Liver (tissue), 9 donors: ENCODE data around the gene LMCD1. TPM values are rescaled to one million over a fixed set of nuclear protein-coding genes. Genes with fewer than 3 reads are reported as not detected.

Source experiments
- DNase-seq: peaks from one replicate; pipeline ENCODE4 v3.0.0-alpha.2; 2017; ENCODE audit warnings: low spot score
- H3K27ac ChIP-seq, 2 donors: one replicate each; pipeline ENCODE4 v1.7.0; 2013; ENCODE audit warnings: inconsistent platforms in 2 of 2, low read length in 2 of 2, control low read depth in 1 of 2, low read depth in 1 of 2, mild to moderate bottlenecking in 1 of 2
- H3K27me3 ChIP-seq, 4 donors: one replicate each; pipeline versions ENCODE4 v1.6.1 to v1.7.0; 2013; ENCODE audit warnings: low read length in 3 of 4, inconsistent platforms in 1 of 4, mild to moderate bottlenecking in 1 of 4, moderate library complexity in 1 of 4; ENCODE audit not compliant: control insufficient read depth in 4 of 4, insufficient read depth in 4 of 4
- H3K36me3 ChIP-seq, 4 donors: one replicate each; pipeline versions ENCODE4 v1.6.1 to v1.7.0; 2013; ENCODE audit warnings: low read length in 3 of 4, mild to moderate bottlenecking in 3 of 4, low read depth in 1 of 4, moderate library complexity in 1 of 4; ENCODE audit not compliant: control insufficient read depth in 4 of 4, insufficient read depth in 3 of 4
- H3K4me1 ChIP-seq, 4 donors: one replicate each; pipeline versions ENCODE4 v1.6.1 to v1.7.0; 2013; ENCODE audit warnings: low read length in 3 of 4, mild to moderate bottlenecking in 3 of 4, moderate library complexity in 1 of 4; ENCODE audit not compliant: control insufficient read depth in 4 of 4, insufficient read depth in 4 of 4
- H3K4me3 ChIP-seq, 3 donors: one replicate each; pipeline versions ENCODE4 v1.6.1 to v1.7.0; 2013; ENCODE audit warnings: low read length in 3 of 3, control low read depth in 1 of 3, low read depth in 1 of 3, mild to moderate bottlenecking in 1 of 3
- H3K9ac ChIP-seq, 2 donors: one replicate each; pipeline ENCODE4 v1.7.0; 2013; ENCODE audit warnings: low read length in 2 of 2, mild to moderate bottlenecking in 2 of 2, moderate library complexity in 2 of 2, control low read depth in 1 of 2, low read depth in 1 of 2
- H3K9me3 ChIP-seq, 4 donors: one replicate each; pipeline versions ENCODE4 v1.6.1 to v1.7.0; 2013; ENCODE audit warnings: low read length in 3 of 4; ENCODE audit not compliant: control insufficient read depth in 4 of 4
- ATF3 ChIP-seq: IDR thresholded peaks from 2 replicates; pipeline ENCODE4 v1.6.1; 2016; ENCODE audit warnings: antibody characterized with exemption
- CTCF ChIP-seq: fragments of 150-350 bp; IDR thresholded peaks from 2 replicates; pipeline ENCODE4 v1.5.1; 2017; ENCODE audit warnings: improper control_type of control experiment, low read depth, low read length; ENCODE audit not compliant: missing input control
- FOXA1 ChIP-seq: IDR thresholded peaks from 2 replicates; pipeline ENCODE4 v1.6.1; 2016; ENCODE audit warnings: antibody characterized with exemption
- GABPA ChIP-seq, 2 donors: IDR thresholded peaks in 1 of 2; conservative IDR thresholded peaks in 1 of 2; 2 replicates each; pipeline ENCODE4 v1.6.1; 2016; ENCODE audit warnings: antibody characterized with exemption in 2 of 2, mild to moderate bottlenecking in 1 of 2, moderate library complexity in 1 of 2
- HNF4A ChIP-seq, 2 donors: conservative IDR thresholded peaks; 2 replicates each; pipeline ENCODE4 v1.6.1; 2016; ENCODE audit warnings: antibody characterized with exemption in 2 of 2, mild to moderate bottlenecking in 2 of 2
- HNF4G ChIP-seq: IDR thresholded peaks from 2 replicates; pipeline ENCODE4 v1.6.1; 2016; ENCODE audit warnings: antibody characterized with exemption
- JUND ChIP-seq, 2 donors: IDR thresholded peaks; 2 replicates each; pipeline ENCODE4 v1.6.1; 2016; ENCODE audit warnings: antibody characterized with exemption in 2 of 2
- NR2F2 ChIP-seq: IDR thresholded peaks from 2 replicates; pipeline ENCODE4 v1.6.1; 2016; ENCODE audit warnings: antibody characterized with exemption
- RAD21 ChIP-seq, 2 donors: IDR thresholded peaks; 2 replicates each; pipeline ENCODE4 v1.6.1; 2016; ENCODE audit warnings: antibody characterized with exemption in 2 of 2, mild to moderate bottlenecking in 2 of 2
- RXRA ChIP-seq, 2 donors: IDR thresholded peaks; 2 replicates each; pipeline ENCODE4 v1.6.1; 2017 to 2018; ENCODE audit warnings: antibody characterized with exemption in 2 of 2, mild to moderate bottlenecking in 1 of 2
- TAF1 ChIP-seq: conservative IDR thresholded peaks from 2 replicates; pipeline ENCODE4 v1.6.1; 2016; ENCODE audit warnings: antibody characterized with exemption, mild to moderate bottlenecking
- YY1 ChIP-seq: IDR thresholded peaks from 2 replicates; pipeline ENCODE4 v1.6.1; 2016; ENCODE audit warnings: antibody characterized with exemption, mild to moderate bottlenecking
- ZBTB33 ChIP-seq: IDR thresholded peaks from 2 replicates; pipeline ENCODE4 v1.6.1; 2016; ENCODE audit warnings: antibody characterized with exemption
- WGBS: extraction: QIAGEN DNeasy Blood & Tissue Kit; methylation state at CpG from one replicate; pipeline ENCODE4 v1.1.7; 2013; 5-methylcytosine and 5-hydroxymethylcytosine counted together
- polyA plus RNA-seq, 2 donors: library from polyadenylated mRNA; stranded (reverse) in 1 of 2; unstranded in 1 of 2; fragments of 200-250 nt in 1 of 2; fragments of >200 nt in 1 of 2; fragmentation: Nextera tagmentation in 1 of 2; extraction: Ambion mirVana in 1 of 2; gene quantifications; one replicate each; pipeline versions ENCODE4 v1.2.1 to v1.2.3, GENCODE V29; 2013 to 2015
- total RNA-seq, 2 donors: library from RNA; depleted of rRNA; stranded (reverse); fragments of >200 nt; gene quantifications; one replicate each; pipeline ENCODE4 v1.2.3, GENCODE V29; 2014
- donor health status: healthy.
- donor health status: healthy.
- donor health status: healthy.
- donor health status: healthy.
- donor health status: healthy.

The LMCD1 gene
- total and polyA plus RNA-seq, 4 donors: 3.1 to 8.3 (median 6.0) TPM

GRCh38 chr3:8618950-8619349 lies 117.3 kb downstream of the LMCD1 start:
- TF ChIP-seq ZBTB33: no peak
- TF ChIP-seq TAF1: no peak
- TF ChIP-seq JUND (IDR thresholded peaks at IDR 0.05): no peak
- no peak for TF ChIP-seq FOXA1
- no peak for TF ChIP-seq ATF3
- TF ChIP-seq NR2F2: no peak
- no peak for TF ChIP-seq RXRA (IDR thresholded peaks at IDR 0.05)
- no peak for TF ChIP-seq CTCF
- TF ChIP-seq RAD21 (IDR thresholded peaks at IDR 0.05): no peak
- Histone ChIP-seq H3K27me3 (no peaks in the 10 kb centered on the region), H3K9ac (no peak overlapping the region), H3K36me3 (no peaks in the 10 kb centered on the region), H3K4me1 (no peaks in the 10 kb centered on the region), H3K4me3 (no peak overlapping the region), H3K9me3 (no peaks in the 10 kb centered on the region), H3K27ac (no peak overlapping the region)
- no peak for DNase-seq
- WGBS: 97% methylated on average over 4 of the region's 4 CpGs

- H3K27ac ChIP-seq: no peak overlapping the region
- no peaks in the 10 kb centered on the region for H3K36me3 ChIP-seq
- H3K27me3 ChIP-seq: no peaks in the 10 kb centered on the region
- H3K4me1 ChIP-seq: no peaks in the 10 kb centered on the region
- TF ChIP-seq HNF4G (no peak), YY1 (no peak), CTCF (no peak), GABPA (IDR thresholded peaks at IDR 0.05 in 1 of 2, conservative IDR thresholded peaks at IDR 0.05 in 1 of 2) (no peak), RAD21 (IDR thresholded peaks at IDR 0.05) (no peak), HNF4A (conservative IDR thresholded peaks at IDR 0.05) (no peak), RXRA (IDR thresholded peaks at IDR 0.05) (no peak)
- H3K9ac ChIP-seq: no peak overlapping the region
- H3K9me3 ChIP-seq: no peaks in the 10 kb centered on the region
- 95% methylated on average over 7 of the region's 7 CpGs for WGBS
- H3K4me3 ChIP-seq: no peak overlapping the region
- DNase-seq: no peak
Observed at GRCh38 chr3:8619548-8619947, 117.9 kb downstream of the LMCD1 start.
